ENCODE data around the gene TEX10. TPM values are rescaled to one million over a fixed set of nuclear protein-coding genes. Genes with fewer than 3 reads are reported as not detected.

The TEX10 gene
- total and polyA plus RNA-seq, 2 of the 4 experiments (the other 2 are of a cell fraction), result 16.2 to 43.9 TPM

DNA sequence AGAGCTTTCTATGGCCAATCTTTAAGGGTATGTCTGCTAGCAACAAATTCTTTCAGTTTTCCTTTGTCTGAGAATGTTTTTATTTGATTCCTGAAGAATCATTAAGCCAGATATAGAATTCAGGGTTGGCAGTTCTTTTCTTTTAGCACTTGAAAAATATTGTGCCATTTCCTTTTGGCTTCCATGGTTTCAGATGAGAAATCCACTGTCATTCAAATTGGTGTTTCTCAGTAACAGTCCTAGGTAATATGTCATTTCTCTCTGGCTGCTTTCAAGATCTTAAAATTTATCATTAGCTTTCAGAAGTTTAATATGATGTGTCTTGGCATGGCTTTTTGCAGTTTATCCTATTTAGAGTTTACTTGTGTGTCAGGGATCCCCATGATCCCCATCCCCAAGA, 67.7 kb downstream of the TEX10 start:
- H3K4me3 ChIP-seq (ENCODE audit: insufficient read depth, low read depth, low read length), result no peak overlapping the region
- H4K8ac ChIP-seq (ENCODE audit: low read depth in 2 of 2, low read length in 2 of 2), result no peak overlapping the region
- CTCF ChIA-PET, result no interaction called here
- TF ChIP-seq SMC3 (IDR thresholded peaks at IDR 0.05; ENCODE audit: low read depth, low read length), result no peak
- no peak for TF ChIP-seq MXI1 (IDR thresholded peaks at IDR 0.05; ENCODE audit: borderline replicate concordance, low read depth, low read length)
- TF ChIP-seq, protein P1, sequence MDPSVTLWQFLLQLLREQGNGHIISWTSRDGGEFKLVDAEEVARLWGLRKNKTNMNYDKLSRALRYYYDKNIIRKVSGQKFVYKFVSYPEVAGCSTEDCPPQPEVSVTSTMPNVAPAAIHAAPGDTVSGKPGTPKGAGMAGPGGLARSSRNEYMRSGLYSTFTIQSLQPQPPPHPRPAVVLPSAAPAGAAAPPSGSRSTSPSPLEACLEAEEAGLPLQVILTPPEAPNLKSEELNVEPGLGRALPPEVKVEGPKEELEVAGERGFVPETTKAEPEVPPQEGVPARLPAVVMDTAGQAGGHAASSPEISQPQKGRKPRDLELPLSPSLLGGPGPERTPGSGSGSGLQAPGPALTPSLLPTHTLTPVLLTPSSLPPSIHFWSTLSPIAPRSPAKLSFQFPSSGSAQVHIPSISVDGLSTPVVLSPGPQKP (IDR thresholded peaks at IDR 0.05; ENCODE audit: borderline replicate concordance, low read depth, low read length), result no peak
- no peak for TF ChIP-seq CEBPB (IDR thresholded peaks at IDR 0.05; ENCODE audit: low read depth, low read length)
- no peak for TF ChIP-seq RFX5 (IDR thresholded peaks at IDR 0.05; ENCODE audit: low read depth, low read length)
- no peak for TF ChIP-seq RAD21 (IDR thresholded peaks at IDR 0.05; ENCODE audit: low read length)
- no peak overlapping the region for H2BK5ac ChIP-seq (ENCODE audit: low read depth, low read length, poor library complexity, severe bottlenecking)
- no peak overlapping the region for H4K91ac ChIP-seq (ENCODE audit: insufficient read depth, low read depth, low read length)
- H2AFZ ChIP-seq (replicated peaks; ENCODE audit: low read length, poor library complexity), result no peak overlapping the region
- no peak overlapping the region for H3K23ac ChIP-seq (ENCODE audit: low read depth, low read length)
- H2BK20ac ChIP-seq (ENCODE audit: low read depth, low read length), result no peak overlapping the region
- H3K27me3 ChIP-seq (ENCODE audit: control insufficient read depth, insufficient read depth, low read length), result no peaks in the 10 kb centered on the region
- in situ Hi-C loops (cut with MboI; ENCODE audit: low sequenced_read_pairs) (no loop called here), intact Hi-C loops (cut with micrococcal nuclease) (no loop called here), dilution Hi-C loops (cut with HindIII; ENCODE audit: low sequenced_read_pairs, unreplicated experiment) (no loop called here)
- no peak overlapping the region for H2AK9ac ChIP-seq (replicated peaks; ENCODE audit: low read depth, low read length, poor library complexity)
- H3K9ac ChIP-seq (ENCODE audit: low read depth, low read length), result no peak overlapping the region
- no TSS peak for BruUV-seq (replicated peaks)
- DNase-seq (no peak), ATAC-seq (ENCODE audit: low read depth) (no peak)
- H3K56ac ChIP-seq (ENCODE audit: extremely low read depth, insufficient read depth, low read length), result no peak overlapping the region
- no peak overlapping the region for H3K27ac ChIP-seq (ENCODE audit: insufficient read depth, low read length)
- no peak overlapping the region for H3K14ac ChIP-seq (replicated peaks; ENCODE audit: low read depth, low read length)
- no peaks in the 10 kb centered on the region for H4K20me1 ChIP-seq (ENCODE audit: insufficient read depth, low read length)
- no peak overlapping the region for H2BK120ac ChIP-seq (ENCODE audit: low read depth, low read length)
- H2BK15ac ChIP-seq (ENCODE audit: low read depth, low read length), result no peak overlapping the region
- peaks cover 2 to 10% of the 10 kb centered on the region in 2 experiments; a peak in 1 of 4 replicates for H3K79me1 ChIP-seq (ENCODE audit: low read depth in 1 of 2, low read length in 2 of 2)
- no peak overlapping the region for H3K4me2 ChIP-seq (ENCODE audit: low read depth, low read length)
- POLR2A ChIA-PET (ENCODE audit: unreplicated experiment), result no interaction called here
- H3K18ac ChIP-seq (ENCODE audit: low read depth, low read length), result no peak overlapping the region
- H3K4me1 ChIP-seq (ENCODE audit: control insufficient read depth, insufficient read depth, low read length), result no peaks in the 10 kb centered on the region
- H3K9me3 ChIP-seq (ENCODE audit: control insufficient read depth, insufficient read depth, low read length), result no peaks in the 10 kb centered on the region
- H3K4ac ChIP-seq (ENCODE audit: low read depth, low read length), result no peak overlapping the region
- no peak overlapping the region for H4K5ac ChIP-seq (ENCODE audit: low read depth, low read length)
- no peaks in the 10 kb centered on the region for H3K9me1 ChIP-seq (ENCODE audit: insufficient read depth, low read length)
- H3K36me3 ChIP-seq (ENCODE audit: control insufficient read depth, insufficient read depth, low read length), result peaks cover 17% of the 10 kb centered on the region
- no peak overlapping the region for H2AK5ac ChIP-seq (ENCODE audit: low read depth, low read length)

Data from IMR-90 (cell line).